Measurements from ENCODE around the gene SLC10A4. TPM values are rescaled to one million over a fixed set of nuclear protein-coding genes. Genes with fewer than 3 reads are reported as not detected.

The SLC10A4 gene
- total and polyA plus RNA-seq, 2 experiments from 2014 or later: 2.3 to 4.3 TPM

GRCh38 chr4:48478273-48478672 lies 4.9 kb upstream of the SLC10A4 start:
- no peaks in the 10 kb centered on the region for H4K20me1 ChIP-seq (replicated peaks; ENCODE audit: insufficient read depth)
- no peak overlapping the region for H3K4me2 ChIP-seq
- Mint-ChIP-seq H3K4me1 (peaks cover 9% of the 10 kb centered on the region), H3K27ac (no peak overlapping the region), H3K4me3 (no peak overlapping the region), H3K9me3 (no peaks in the 10 kb centered on the region; the same call in 1 of the 3 replicates), H3K27me3 (ENCODE audit: insufficient read depth, low read depth, poor library complexity) (peaks cover 10% of the 10 kb centered on the region), H3K36me3 (ENCODE audit: low read depth) (no peaks in the 10 kb centered on the region)
- TF ChIP-seq, protein P1, sequence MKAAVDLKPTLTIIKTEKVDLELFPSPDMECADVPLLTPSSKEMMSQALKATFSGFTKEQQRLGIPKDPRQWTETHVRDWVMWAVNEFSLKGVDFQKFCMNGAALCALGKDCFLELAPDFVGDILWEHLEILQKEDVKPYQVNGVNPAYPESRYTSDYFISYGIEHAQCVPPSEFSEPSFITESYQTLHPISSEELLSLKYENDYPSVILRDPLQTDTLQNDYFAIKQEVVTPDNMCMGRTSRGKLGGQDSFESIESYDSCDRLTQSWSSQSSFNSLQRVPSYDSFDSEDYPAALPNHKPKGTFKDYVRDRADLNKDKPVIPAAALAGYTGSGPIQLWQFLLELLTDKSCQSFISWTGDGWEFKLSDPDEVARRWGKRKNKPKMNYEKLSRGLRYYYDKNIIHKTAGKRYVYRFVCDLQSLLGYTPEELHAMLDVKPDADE (IDR thresholded peaks at IDR 0.05): no peak
- no peak for TF ChIP-seq STAT1 (IDR thresholded peaks at IDR 0.05; ENCODE audit: unreplicated experiment)
- H3K79me2 ChIP-seq (replicated peaks; ENCODE audit: insufficient read depth): no peaks in the 10 kb centered on the region
- H3K9me2 ChIP-seq (ENCODE audit: insufficient read depth): no peaks in the 10 kb centered on the region
- no peak overlapping the region for H2AFZ ChIP-seq
- peaks cover 21% of the 10 kb centered on the region for H3K27me3 ChIP-seq (ENCODE audit: insufficient read depth)
- no peak overlapping the region for H3K27ac ChIP-seq (ENCODE audit: low read depth)
- ATAC-seq (no peak), DNase-seq (ENCODE audit: low spot score) (no peak)
- peaks cover 13% of the 10 kb centered on the region; the same call in 1 of the 2 replicates for H3F3A ChIP-seq (replicated peaks; ENCODE audit: low read depth)
- no peak overlapping the region for H3K4me3 ChIP-seq
- H3K4me1 ChIP-seq (ENCODE audit: insufficient read depth): peaks cover 8% of the 10 kb centered on the region
- H3K36me3 ChIP-seq (ENCODE audit: insufficient read depth): no peaks in the 10 kb centered on the region

DNA sequence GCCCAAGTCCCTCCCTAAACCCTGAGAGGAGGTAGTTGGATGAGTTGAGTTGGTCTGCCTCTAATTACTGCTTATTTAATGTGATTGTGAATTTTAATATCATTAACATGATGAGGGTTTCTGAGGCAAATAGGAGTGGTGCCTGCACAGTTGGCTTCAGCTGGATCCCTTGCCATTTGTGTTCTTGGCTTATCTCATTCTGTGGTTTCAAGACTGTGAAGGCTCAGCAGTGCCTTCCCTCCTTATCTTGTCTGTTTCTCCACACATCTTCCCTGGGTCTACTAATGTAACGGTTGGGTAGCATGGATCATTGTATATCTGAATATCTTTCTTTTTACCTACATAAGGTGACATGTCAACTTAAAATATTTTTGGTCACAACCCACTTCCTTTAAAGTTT lies 1.6 kb upstream of the SLC10A4 start:
- ATAC-seq (no peak), DNase-seq (ENCODE audit: low spot score) (no peak)
- no peak overlapping the region for H3K4me3 Mint-ChIP-seq
- no peaks in the 10 kb centered on the region for H3K36me3 ChIP-seq (ENCODE audit: insufficient read depth)
- H4K20me1 ChIP-seq (replicated peaks; ENCODE audit: insufficient read depth): no peaks in the 10 kb centered on the region
- H3K4me1 ChIP-seq (ENCODE audit: insufficient read depth): peaks cover 5% of the 10 kb centered on the region
- no peaks in the 10 kb centered on the region; the same call in 2 of the 3 replicates for H3K36me3 Mint-ChIP-seq (ENCODE audit: low read depth)
- peaks cover 15% of the 10 kb centered on the region for H3K4me1 Mint-ChIP-seq
- H3F3A ChIP-seq (replicated peaks; ENCODE audit: low read depth): peaks cover 17% of the 10 kb centered on the region; the same call in 1 of the 2 replicates
- no peaks in the 10 kb centered on the region; the same call in 1 of the 3 replicates for H3K9me3 Mint-ChIP-seq
- no peak overlapping the region for H3K27ac Mint-ChIP-seq
- H3K4me3 ChIP-seq: no peak overlapping the region
- H3K27me3 Mint-ChIP-seq (ENCODE audit: insufficient read depth, low read depth, poor library complexity): peaks cover 28% of the 10 kb centered on the region
- H3K9me2 ChIP-seq (ENCODE audit: insufficient read depth): no peaks in the 10 kb centered on the region
- no peak overlapping the region for H2AFZ ChIP-seq
- H3K27ac ChIP-seq (ENCODE audit: low read depth): no peak overlapping the region
- no peaks in the 10 kb centered on the region for H3K79me2 ChIP-seq (replicated peaks; ENCODE audit: insufficient read depth)
- peaks cover 54% of the 10 kb centered on the region for H3K27me3 ChIP-seq (ENCODE audit: insufficient read depth)
- no peak overlapping the region for H3K4me2 ChIP-seq
- TF ChIP-seq, protein P2, sequence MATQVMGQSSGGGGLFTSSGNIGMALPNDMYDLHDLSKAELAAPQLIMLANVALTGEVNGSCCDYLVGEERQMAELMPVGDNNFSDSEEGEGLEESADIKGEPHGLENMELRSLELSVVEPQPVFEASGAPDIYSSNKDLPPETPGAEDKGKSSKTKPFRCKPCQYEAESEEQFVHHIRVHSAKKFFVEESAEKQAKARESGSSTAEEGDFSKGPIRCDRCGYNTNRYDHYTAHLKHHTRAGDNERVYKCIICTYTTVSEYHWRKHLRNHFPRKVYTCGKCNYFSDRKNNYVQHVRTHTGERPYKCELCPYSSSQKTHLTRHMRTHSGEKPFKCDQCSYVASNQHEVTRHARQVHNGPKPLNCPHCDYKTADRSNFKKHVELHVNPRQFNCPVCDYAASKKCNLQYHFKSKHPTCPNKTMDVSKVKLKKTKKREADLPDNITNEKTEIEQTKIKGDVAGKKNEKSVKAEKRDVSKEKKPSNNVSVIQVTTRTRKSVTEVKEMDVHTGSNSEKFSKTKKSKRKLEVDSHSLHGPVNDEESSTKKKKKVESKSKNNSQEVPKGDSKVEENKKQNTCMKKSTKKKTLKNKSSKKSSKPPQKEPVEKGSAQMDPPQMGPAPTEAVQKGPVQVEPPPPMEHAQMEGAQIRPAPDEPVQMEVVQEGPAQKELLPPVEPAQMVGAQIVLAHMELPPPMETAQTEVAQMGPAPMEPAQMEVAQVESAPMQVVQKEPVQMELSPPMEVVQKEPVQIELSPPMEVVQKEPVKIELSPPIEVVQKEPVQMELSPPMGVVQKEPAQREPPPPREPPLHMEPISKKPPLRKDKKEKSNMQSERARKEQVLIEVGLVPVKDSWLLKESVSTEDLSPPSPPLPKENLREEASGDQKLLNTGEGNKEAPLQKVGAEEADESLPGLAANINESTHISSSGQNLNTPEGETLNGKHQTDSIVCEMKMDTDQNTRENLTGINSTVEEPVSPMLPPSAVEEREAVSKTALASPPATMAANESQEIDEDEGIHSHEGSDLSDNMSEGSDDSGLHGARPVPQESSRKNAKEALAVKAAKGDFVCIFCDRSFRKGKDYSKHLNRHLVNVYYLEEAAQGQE (IDR thresholded peaks at IDR 0.05; ENCODE audit: unreplicated experiment): no peak
- no peak for TF ChIP-seq STAT1 (IDR thresholded peaks at IDR 0.05; ENCODE audit: unreplicated experiment)
- no peak for TF ChIP-seq JUNB (IDR thresholded peaks at IDR 0.05; ENCODE audit: unreplicated experiment)
- TF ChIP-seq CREB1 (CRISPR knock-in tag; IDR thresholded peaks at IDR 0.05; ENCODE audit: low read depth): no peak
- no peak for TF ChIP-seq ZNF331 (CRISPR knock-in tag; IDR thresholded peaks at IDR 0.05; ENCODE audit: low read depth)
- no peak for TF ChIP-seq POLR2AphosphoS5 (IDR thresholded peaks at IDR 0.05; ENCODE audit: low read depth)
- TF ChIP-seq, protein P3, sequence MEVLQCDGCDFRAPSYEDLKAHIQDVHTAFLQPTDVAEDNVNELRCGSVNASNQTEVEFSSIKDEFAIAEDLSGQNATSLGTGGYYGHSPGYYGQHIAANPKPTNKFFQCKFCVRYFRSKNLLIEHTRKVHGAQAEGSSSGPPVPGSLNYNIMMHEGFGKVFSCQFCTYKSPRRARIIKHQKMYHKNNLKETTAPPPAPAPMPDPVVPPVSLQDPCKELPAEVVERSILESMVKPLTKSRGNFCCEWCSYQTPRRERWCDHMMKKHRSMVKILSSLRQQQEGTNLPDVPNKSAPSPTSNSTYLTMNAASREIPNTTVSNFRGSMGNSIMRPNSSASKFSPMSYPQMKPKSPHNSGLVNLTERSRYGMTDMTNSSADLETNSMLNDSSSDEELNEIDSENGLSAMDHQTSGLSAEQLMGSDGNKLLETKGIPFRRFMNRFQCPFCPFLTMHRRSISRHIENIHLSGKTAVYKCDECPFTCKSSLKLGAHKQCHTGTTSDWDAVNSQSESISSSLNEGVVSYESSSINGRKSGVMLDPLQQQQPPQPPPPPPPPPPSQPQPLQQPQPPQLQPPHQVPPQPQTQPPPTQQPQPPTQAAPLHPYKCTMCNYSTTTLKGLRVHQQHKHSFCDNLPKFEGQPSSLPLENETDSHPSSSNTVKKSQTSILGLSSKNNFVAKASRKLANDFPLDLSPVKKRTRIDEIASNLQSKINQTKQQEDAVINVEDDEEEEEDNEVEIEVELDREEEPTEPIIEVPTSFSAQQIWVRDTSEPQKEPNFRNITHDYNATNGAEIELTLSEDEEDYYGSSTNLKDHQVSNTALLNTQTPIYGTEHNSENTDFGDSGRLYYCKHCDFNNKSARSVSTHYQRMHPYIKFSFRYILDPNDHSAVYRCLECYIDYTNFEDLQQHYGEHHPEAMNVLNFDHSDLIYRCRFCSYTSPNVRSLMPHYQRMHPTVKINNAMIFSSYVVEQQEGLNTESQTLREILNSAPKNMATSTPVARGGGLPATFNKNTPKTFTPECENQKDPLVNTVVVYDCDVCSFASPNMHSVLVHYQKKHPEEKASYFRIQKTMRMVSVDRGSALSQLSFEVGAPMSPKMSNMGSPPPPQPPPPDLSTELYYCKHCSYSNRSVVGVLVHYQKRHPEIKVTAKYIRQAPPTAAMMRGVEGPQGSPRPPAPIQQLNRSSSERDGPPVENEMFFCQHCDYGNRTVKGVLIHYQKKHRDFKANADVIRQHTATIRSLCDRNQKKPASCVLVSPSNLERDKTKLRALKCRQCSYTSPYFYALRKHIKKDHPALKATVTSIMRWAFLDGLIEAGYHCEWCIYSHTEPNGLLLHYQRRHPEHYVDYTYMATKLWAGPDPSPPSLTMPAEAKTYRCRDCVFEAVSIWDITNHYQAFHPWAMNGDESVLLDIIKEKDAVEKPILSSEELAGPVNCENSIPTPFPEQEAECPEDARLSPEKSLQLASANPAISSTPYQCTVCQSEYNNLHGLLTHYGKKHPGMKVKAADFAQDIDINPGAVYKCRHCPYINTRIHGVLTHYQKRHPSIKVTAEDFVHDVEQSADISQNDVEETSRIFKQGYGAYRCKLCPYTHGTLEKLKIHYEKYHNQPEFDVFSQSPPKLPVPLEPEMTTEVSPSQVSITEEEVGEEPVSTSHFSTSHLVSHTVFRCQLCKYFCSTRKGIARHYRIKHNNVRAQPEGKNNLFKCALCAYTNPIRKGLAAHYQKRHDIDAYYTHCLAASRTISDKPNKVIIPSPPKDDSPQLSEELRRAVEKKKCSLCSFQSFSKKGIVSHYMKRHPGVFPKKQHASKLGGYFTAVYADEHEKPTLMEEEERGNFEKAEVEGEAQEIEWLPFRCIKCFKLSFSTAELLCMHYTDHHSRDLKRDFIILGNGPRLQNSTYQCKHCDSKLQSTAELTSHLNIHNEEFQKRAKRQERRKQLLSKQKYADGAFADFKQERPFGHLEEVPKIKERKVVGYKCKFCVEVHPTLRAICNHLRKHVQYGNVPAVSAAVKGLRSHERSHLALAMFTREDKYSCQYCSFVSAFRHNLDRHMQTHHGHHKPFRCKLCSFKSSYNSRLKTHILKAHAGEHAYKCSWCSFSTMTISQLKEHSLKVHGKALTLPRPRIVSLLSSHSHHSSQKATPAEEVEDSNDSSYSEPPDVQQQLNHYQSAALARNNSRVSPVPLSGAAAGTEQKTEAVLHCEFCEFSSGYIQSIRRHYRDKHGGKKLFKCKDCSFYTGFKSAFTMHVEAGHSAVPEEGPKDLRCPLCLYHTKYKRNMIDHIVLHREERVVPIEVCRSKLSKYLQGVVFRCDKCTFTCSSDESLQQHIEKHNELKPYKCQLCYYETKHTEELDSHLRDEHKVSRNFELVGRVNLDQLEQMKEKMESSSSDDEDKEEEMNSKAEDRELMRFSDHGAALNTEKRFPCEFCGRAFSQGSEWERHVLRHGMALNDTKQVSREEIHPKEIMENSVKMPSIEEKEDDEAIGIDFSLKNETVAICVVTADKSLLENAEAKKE (CRISPR knock-in tag; IDR thresholded peaks at IDR 0.05): no peak
- TF ChIP-seq EZH2phosphoT487 (IDR thresholded peaks at IDR 0.05; ENCODE audit: unreplicated experiment): no peak
- TF ChIP-seq EZH2 (IDR thresholded peaks at IDR 0.05; ENCODE audit: low read depth, unreplicated experiment): no peak
- no peak for TF ChIP-seq ZNF114 (CRISPR knock-in tag; IDR thresholded peaks at IDR 0.05)
- TF ChIP-seq NANOG (IDR thresholded peaks at IDR 0.05; ENCODE audit: borderline replicate concordance): no peak

Data from GM23338 (cell line).